Uterus (tissue), 2 donors: ENCODE data around the gene STIM2.

Experiments used
- CTCF ChIP-seq, 4 experiments: fragments of 200-600 bp in 2 of 4; fragments of 450-650 bp in 2 of 4; sonication (generic) in 2 of 4; IDR thresholded peaks; one replicate each; pipeline ENCODE4 v1.5.1; 2016 to 2019; ENCODE audit warnings: antibody characterized with exemption in 4 of 4, mild to moderate bottlenecking in 2 of 4, moderate library complexity in 1 of 4
- POLR2A ChIP-seq, 2 donors: fragments of 450-650 bp; IDR thresholded peaks; one replicate each; pipeline ENCODE4 v1.6.1; 2016; ENCODE audit warnings: antibody characterized with exemption in 2 of 2, mild to moderate bottlenecking in 1 of 2, moderate library complexity in 1 of 2

GRCh38 chr4:26812049-26812714, 48.5 kb upstream of the STIM2 start:
- TF ChIP-seq CTCF (IDR thresholded peaks at IDR 0.05) (no peak), POLR2A (IDR thresholded peaks at IDR 0.05) (no peak)
